Embryonic facial prominence (tissue), 1 donor: Measurements from ENCODE around the gene FANCI.
A peak's percentile ranks its signal among the peaks of the same experiment; 100 is the strongest.

Experiments
- DNase-seq: peaks from one replicate; pipeline ENCODE4 v3.0.0-alpha.2; 2016; ENCODE audit errors: extremely low spot score

The FANCI gene

DNA sequence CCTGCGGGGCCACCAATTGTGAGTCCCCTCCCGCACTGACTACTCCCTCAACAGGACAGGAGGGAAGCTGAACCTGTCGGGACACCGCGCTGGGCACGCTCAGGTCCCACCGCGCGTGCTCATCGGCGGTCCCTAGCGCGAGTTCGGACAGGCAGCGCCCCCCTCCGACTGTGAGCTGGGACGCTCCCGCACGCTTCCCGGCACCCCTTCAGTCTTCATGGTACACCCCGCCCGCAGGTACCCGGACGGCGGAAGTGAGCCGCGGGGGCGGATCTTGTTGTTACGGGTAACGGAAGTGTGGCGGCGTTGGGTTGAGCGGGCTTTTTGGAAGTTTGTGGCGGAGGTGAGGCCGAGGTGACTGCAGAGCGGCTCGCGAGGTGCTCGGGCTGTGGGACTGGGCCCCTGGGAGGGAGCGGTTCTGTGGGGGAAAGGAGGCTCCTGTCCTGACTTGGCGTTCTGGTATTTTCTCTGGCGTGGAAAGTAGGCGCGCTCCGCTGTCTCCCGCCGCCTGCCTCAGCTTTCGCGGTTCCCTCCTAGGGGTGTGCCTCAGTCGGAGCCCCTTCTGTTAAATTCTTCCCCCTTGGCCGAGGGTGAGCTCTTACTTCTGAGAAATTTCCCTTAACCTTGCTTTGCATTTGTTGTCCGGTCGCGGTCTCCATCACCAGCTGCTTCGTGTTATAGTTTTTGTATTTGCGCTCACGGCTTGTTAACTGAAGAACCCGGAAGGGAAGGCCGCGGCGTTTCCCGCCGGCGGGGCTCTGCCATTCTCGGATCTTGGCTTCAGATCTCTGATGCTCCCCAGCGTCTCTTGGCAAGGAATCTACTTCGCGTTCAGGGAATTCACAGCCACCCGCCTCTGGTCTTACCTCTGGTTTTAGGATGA is at the start of gene FANCI:
FANCI (plus strand) TSS at position 289 of the 883 bp plus-strand sequence. CDS start 3,669 bp downstream, outside the sequence.
- DNase-seq: peak; percentile 90

DNA sequence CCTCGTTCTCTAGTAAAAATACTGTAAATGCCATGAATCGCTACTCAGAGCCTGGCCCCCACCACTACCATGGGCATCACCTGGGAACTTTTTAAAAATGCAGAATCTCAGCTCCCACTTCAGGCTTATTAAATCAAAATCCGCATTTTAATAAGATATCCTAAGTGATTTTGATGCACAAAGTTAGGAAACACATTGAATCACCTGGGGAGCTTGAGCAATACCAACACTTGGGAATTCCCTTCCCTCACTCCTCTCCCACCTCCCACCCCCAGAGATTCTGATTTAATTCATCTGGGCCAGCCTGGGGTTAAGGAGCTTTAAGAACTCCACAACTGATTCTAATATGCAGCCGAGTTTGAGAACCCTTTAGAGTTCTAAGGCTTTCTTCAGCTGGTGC is 49.2 kb upstream of the FANCI start:
- DNase-seq: no peak

DNA sequence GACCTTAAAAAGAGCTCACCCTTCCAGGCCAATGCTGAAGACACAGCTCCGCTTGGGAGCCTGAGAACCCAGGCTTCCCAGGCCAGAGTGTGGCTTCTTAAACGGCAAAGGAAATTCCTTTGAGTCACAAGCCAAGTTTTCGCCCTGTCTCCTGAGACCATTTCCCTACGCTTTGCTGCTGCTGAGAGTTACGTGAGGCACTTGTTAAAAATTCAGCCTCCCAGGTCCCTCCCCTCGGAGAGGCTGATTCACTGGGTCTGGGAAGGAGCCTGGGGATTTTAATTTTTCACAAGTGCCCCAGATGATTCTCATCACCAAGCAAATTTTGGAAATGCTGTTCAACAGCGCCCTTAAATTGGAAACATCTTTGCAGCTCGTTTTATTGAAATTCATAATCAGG is 47.9 kb upstream of the FANCI start:
- no peak for DNase-seq

DNA sequence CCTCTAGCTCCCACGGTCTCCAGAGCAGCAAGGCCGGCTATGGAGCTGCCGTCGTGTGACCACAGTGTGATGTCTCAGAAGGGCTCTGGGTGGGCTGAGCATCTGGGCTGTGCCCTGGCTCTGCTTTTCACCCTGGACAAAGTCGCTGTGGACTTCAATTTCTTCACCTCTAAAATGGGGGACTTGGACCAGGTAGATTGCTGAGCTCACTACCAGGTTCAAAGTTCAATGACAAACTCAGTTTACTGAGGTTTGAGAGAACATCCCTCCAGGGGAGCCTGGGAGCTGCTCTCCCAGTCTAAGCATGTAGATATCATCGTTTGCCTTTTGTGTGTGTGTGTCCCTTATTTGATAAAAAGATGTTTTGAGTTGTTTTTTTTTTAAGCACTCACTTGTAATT is 47.5 kb upstream of the FANCI start:
- no peak for DNase-seq

DNA sequence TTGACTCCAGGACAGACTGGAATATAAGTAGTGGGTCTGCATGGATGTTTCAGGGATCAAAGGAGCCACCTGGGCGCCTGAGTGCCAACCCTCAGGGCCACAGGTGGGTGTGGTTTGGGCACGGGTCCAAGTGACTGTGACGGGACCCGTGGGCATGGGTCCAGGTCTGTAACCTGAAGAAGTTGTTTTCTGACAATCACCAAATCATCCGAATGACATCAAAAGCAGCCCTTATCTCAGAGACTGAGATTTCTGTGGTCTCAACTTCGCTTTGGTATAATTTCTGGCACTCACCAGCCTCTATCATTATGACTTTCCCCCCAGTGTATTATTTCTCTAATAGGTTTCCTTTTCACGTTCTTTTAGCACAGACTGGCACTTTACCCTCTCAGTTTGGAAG is 46.8 kb upstream of the FANCI start:
- no peak for DNase-seq

DNA sequence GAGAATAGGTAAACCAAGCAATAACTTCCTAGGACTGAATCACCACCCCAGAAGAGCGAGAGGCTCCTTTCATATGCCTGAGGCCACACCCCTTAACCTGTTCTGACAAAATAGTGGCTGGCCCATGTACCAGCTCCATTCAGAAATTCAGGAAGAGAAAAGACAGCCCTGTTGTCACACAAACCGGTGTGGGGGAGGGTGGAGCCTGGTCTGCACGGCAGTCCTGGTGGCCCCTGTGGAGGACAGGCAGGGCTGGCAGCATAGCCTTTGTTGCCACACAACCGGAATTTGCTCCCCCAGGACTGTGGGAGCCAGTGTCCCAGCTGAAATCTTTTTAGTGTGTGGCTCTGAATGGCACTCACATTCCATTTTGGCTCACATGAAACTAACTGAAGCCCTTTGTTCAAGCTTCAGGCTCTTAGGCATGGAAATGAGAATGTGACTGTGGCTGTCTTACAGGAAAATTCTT is 46.2 kb upstream of the FANCI start:
- no peak for DNase-seq

DNA sequence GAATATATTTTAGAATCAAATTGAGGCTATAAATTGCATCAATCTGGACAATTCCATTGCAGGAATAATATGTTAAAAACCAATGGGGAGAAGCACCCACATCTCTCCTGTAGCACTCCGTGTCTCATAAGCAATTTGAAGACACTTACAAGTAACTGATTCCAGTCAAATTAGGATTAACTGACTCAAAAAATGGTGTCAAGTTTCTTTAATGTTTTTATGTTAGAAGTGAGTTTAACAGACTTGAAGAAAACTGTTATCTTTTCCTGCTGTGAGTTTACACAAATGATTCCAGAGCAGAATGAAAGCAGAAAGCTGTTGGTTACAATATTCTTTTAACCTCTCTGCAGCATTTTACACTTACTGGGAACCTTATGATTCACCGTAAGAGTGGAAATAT is 45.6 kb upstream of the FANCI start:
- no peak for DNase-seq

DNA sequence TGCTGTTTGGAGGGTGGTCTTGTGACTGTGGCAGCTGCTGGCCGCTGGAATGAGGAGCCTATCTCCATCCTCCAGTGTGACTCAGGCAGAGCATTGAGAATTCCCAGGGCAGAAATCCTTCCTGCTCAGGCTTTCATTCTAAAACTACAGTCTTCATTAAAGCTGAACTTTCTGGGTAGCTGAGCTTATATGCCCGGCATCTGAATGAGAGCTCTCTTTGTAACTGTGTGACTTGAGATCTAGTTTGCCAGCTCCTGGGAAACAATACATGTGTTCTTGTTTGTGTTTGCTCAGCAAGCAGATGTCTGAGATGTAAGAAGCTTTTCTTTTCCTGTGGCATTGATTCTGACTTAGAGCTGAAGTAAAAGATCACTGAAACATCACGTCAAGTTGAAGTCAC is 44.8 kb upstream of the FANCI start:
- DNase-seq: no peak

DNA sequence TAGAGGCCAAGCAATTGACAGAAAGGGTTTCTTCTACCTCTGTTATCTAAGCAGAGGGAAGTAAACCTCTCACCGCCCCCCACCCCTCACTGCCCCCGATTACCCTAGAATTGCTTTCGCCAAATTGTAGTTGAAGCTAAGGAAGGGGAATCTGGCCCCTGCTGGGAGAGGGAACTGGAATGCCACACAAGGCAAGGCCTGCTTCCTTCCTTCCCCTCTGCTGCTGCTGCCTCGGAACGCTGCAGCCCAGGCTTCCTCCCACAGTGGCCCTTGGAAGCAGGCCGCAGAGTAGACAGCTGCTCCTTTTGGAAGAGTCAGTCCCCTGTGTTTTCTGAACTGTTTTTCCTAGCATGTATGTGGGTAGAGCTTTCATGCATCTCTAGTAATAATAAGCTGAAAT is 44.0 kb upstream of the FANCI start:
- no peak for DNase-seq

DNA sequence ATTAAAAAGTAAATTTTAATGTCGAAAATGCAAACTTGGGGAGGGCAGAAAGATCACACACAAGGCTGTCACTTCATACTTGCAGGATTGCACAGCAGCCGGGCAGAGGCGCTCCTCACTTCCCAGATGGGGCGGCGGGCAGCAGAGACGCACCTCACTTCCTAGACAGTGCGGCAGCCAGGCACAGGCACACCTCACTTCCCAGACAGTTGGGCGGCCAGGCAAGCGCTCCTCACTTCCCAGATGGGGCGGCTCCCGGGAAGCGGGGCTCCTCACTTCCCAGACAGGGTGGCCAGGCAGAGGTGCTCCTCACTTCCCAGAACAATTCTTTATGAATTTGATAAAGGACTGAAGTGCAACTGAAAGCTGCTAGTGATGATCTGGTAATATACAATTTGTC is 43.6 kb upstream of the FANCI start:
- DNase-seq: no peak

DNA sequence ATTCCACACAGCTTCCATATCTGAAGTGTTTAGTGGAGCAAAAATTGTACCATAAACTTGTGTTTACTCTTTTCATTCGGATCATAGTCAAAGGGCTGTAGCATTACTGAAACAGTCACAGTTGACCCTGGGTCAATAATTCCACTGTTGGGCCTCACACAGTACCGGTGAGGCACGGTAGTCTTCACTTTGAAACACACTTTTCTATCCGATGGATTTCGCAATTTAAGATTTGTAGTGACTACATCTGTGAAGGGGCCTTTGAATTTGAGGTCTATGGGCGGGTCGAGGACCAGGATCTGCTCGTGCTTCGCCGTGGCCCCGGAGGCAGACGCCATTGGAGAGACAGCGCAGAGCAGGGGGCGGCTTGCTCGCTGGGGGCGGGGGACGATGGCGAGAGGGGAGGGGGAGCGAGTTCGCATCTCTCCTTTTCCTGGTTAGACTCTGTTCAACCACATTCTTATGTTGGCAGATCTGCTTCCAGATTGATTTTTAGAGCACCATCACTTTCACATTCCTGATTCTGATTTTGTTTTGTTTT is 42.2 kb upstream of the FANCI start:
- DNase-seq: no peak

DNA sequence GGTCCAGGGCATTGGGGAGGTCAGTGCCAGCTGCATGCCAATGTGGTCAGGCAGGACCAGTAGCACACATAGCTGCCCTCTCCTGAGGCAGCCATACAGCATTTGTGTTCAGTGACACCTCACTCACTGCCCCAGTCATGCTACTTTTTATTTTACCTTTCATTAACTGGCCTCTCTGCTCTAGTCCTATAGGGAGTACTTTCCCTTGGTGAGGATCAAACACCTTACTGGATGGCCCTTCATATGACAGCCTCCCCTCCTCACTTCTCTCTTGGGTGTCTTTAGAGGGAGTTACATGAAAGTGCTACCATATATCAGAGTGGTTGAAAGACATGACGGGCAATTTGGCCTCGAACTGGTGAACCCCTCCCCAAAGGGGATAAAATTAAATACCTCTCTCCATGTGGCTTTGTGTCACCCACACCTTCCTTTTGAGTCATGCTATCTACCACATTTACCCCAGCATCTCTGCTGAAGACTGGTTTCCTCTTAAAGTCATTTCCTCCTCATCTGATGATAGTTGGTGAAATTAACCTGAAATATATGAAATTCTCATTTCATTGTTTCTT is 40.0 kb upstream of the FANCI start:
- no peak for DNase-seq

DNA sequence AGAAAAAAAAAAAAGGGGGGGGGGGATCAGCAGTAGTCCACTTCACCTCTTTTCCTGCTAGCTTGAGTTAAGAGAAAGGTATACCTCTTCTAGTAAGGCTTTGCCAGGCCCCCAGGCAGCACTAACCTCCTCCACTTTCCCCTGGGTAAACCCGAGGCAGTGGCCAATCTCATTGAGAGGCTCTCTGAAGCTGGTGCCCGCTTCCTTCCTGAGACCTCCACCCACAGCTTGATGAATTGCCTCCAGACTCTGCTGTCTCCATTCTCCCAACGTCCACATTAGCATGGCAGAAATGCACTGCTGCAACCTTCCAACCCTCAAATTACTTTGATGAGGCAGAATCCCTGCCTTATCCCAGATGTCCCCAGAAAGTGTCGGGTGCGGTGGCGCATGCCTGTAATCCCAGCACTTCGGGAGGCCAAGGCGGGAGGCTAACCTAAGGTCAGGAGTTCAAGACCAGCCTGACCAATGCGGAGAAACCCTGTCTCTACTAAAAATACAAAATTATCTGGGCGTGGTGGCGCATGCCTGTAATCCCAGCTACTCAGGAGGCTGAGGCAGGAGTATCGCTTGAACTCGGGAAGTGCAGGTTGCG is 37.7 kb upstream of the FANCI start:
- no peak for DNase-seq

DNA sequence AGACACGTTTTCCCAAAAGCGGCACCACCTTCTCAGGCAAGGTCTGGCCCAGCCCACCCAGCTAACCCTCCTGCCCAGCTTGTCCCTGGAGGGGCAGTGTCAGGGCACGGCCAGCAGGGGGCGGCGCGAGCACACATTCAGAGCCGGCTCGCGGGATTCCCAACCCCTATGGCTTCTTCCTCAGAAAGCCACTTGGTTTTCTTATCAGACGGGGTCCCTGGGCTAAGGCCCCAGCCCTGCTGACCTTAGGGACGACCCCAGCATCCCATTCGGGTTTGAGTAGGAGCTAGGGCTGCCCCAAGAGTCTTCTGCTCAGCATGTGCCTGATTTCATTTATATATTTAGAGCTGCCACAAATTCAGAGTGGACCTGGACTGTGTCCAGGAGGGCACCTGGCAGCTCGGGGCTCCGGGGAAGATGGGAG is 36.9 kb upstream of the FANCI start:
- DNase-seq: no peak

DNA sequence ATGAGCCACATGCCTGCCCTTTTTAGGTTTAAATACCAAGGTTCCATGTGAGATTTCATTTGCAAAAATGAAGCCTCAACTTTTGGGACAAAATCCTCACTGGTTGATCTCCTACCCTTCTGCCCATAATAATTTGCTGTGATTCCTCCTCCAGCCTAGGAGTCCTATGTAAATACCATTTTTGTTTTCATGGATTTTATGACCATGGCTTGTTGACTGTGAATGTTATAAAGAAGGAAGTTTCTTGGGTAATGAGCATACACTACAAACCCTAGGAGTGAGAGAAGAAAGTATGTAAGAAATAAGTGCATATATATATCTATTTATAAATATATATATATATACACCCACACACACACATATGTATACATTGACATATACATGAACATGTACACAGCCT is 35.5 kb upstream of the FANCI start:
- DNase-seq: no peak

DNA sequence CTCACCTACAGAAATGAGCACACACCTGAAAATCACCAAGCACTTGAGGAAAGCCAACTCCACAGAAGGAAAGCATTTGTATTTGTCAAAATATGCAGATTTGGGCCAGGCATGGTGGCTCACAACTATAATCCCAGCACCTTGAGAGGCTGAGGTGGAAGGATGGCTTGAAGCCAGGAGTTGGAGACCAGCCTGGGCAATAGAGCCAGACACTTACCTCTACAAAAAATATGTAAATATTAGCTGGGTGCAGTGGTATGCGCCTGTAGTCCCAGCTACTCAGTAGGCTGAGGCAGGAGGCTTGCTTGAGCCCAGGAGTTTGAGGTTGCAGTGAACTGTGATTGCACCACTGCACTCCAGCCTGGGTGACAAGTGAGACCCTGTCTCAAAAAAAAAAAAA is 34.7 kb upstream of the FANCI start:
- DNase-seq: no peak

DNA sequence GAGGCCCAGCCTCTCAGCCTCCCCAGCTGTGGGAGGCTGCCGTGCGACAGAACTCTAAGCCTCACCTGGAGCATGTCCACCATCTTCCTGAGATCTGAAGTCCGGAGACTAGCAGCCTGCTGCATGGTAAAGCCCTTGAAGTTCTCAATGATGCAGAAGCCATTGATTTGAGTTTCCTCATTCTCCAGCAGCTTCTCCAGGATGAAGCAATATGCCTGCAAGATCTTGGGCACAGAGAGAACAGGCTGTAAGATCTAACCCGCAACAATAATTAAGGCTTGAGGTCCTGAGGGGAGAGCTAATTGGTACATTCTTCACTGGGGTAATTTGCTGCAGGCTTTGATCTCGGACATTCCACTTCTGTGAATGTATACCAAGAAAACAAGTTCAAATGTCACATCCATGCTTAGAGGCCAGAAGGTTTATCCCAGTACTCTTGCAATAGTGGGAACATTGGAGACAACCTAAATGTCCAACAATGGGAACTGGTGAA is 32.1 kb upstream of the FANCI start:
- DNase-seq: no peak

DNA sequence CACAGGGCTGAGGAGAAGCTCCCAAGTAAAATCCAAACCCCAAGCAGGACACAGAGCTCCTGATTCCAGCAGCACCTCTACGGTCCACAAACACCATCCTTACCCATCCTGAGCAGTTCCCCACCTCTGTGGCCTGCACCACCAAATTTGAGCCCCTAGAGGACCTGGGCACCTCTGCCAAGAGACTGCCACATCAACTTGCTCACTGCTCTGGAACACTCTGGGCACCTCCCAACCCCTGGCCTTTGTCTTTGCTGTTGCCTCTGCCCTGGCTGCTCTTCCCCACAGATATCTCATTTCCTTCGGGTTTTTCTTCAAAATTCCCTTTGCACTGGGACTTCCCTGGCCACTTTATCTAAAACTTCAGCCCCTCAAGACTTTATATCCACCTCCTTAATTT is 28.2 kb upstream of the FANCI start:
- no peak for DNase-seq

DNA sequence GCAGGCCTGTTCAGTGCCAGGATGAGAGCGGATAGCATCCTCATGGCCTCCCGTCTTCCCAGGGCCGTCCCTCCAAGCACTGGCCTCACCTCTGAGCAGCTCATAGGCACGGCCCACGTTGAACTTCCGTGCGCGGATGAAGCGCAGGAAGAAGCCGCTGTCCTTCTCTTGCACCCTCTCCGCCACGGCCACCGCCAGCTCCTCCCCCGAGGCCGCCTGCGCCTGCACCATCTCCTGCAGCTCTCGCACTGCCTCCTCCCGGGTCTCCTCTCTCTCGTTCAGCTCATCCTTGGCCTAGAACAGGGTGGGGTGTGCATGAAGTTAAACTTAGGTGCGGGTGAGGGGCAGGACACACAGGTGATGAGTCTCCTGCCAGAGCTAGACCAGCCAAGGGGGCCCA is 26.7 kb upstream of the FANCI start:
- DNase-seq: no peak

DNA sequence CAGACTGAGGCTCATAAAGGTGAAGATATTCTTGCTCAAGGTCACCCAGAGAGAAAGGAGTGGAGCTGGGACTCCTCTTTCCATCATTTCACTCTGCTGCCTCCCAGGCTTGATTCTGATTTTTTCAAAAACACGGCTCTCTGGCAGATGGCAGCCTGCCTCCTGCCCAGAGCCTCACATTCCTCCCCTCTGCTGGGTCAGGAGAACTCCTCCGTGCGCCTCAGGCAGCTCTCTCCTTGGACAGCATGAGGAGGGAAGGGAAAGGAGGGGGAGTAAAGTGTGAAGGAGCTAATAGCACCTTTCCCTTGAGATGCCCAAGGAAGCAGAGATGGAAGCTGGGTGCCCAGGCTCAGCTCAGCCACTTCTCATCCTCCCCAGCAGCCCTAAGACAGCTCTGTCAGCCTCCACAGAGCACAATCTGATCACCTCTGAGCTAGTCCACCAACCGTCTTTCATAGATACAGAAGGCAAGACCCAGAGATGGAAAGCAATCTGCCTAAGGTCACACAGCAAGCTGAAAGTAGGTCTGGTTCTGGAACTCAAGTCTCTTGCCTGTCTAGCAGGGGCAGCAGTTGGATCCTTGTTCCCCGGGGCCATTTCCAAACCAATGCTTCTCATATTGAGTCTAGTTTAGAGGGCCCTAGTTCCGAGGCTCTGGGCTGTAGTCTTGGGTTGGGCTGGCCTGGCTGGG is 25.9 kb upstream of the FANCI start:
- no peak for DNase-seq

DNA sequence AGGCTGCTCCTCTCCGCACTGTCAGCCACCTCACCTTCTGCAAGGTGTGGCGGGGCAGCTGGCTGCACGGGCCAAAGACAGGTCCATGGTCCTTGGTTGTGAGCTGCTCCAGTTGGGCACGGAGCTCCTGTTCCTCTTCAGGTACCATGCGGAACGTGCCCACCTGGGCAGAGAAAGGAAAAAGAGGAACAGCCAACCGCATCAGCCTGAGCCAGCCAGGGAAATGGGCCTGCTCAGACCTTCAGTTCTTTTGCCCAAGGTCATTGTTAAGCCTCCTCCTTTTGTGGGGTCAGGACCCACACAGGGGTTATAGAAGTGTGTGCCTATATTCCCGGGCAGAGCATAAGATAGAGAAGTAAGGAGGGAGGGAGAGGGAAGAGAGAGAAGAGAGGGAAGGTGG is 25.2 kb upstream of the FANCI start:
- DNase-seq: no peak

DNA sequence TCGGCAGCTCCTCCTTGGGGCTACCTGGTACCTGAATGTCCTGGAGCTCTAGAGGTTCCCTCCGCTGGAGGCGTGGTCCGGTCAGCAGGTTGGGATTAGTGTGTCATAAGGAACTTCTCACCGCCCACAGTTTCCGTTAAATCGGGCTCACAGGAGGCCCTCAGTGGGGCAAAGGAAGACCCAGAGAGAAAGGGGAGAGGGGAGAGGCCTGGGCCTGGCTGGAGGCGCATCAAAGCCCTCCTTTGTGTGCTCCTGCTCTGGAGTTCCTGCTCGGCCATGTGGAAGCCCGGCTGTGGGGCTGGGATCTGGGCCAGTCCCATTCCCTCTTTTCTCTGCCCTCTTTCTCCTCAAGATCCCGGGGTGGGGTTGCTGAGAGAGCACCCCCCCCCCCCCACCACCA is 22.2 kb upstream of the FANCI start, which contains the start of gene RLBP1:
RLBP1 (minus strand) TSS at position 37 of the 400 bp plus-strand sequence. CDS start 2,604 bp downstream, outside the sequence.
- DNase-seq: no peak
